ENCODE data around the gene GPR137.
A peak's percentile ranks its signal among the peaks of the same experiment; 100 is the strongest.

GPR137 gene

GRCh38 chr11:64241491-64242374 lies 43.9 kb upstream of the GPR137 start:
- no CpG with 5 or more reads among the region's 63 CpGs for WGBS, 2 donors (ENCODE audit: extremely low coverage in 2 of 2, insufficient read length in 2 of 2, insufficient replicate concordance in 1 of 2)
- peak overlapping the region; percentile 97 for H2AK5ac ChIP-seq (ENCODE audit: low read depth, low read length)

GRCh38 chr11:64243236-64243854 lies 42.3 kb upstream of the GPR137 start:
- H3K9me3 ChIP-seq (replicated peaks in 1 of 2; ENCODE audit: control insufficient read depth in 2 of 2, insufficient read depth in 1 of 2, low read depth in 1 of 2, low read length in 2 of 2): no peaks in the 10 kb centered on the region
- H3K36me3 ChIP-seq (replicated peaks in 1 of 2; ENCODE audit: control insufficient read depth in 2 of 2, insufficient read depth in 2 of 2, low read length in 2 of 2): peaks cover 11 to 19% of the 10 kb centered on the region in 2 donors
- H3K9ac ChIP-seq (ENCODE audit: low read depth, low read length, poor library complexity): no peak overlapping the region
- H3K4me2 ChIP-seq (ENCODE audit: insufficient read depth, low read length, poor library complexity, severe bottlenecking): no peak overlapping the region
- DNase-seq (ENCODE audit: low spot score): no peak
- H3K4me1 ChIP-seq (ENCODE audit: control insufficient read depth in 2 of 2, insufficient read depth in 1 of 2, low read depth in 1 of 2, low read length in 2 of 2): peaks cover 21% of the 10 kb centered on the region in 2 donors
- no peak overlapping the region for H2BK5ac ChIP-seq (ENCODE audit: low read length)
- no peak overlapping the region for H3K14ac ChIP-seq (ENCODE audit: low read length)
- H4K8ac ChIP-seq (ENCODE audit: low read depth, low read length): no peak overlapping the region
- no peak overlapping the region for H3K27ac ChIP-seq (replicated peaks; ENCODE audit: low read length)
- peak overlapping the region; percentile 52 for H3K23ac ChIP-seq (ENCODE audit: low read depth, low read length, poor library complexity)
- H4K91ac ChIP-seq (ENCODE audit: low read depth, low read length, poor library complexity): no peak overlapping the region
- H3K4me3 ChIP-seq (ENCODE audit: low read length in 2 of 2): peak overlapping the region in 1 of 2 donors; percentile 23
- H2BK15ac ChIP-seq (ENCODE audit: low read length): no peak overlapping the region
- no peak overlapping the region for H2BK120ac ChIP-seq (ENCODE audit: low read depth, low read length)
- H2AFZ ChIP-seq (ENCODE audit: low read length): no peak overlapping the region
- H3K18ac ChIP-seq (ENCODE audit: low read length): no peak overlapping the region
- H3K4ac ChIP-seq (ENCODE audit: low read length): no peak overlapping the region
- H3K79me1 ChIP-seq (ENCODE audit: low read depth, low read length): peaks cover 21% of the 10 kb centered on the region
- no peak overlapping the region for H2AK5ac ChIP-seq (ENCODE audit: low read depth, low read length)
- WGBS, 2 donors (ENCODE audit: extremely low coverage in 2 of 2, insufficient read length in 2 of 2, insufficient replicate concordance in 1 of 2): no CpG with 5 or more reads among the region's 8 CpGs
- no peak overlapping the region for H2BK12ac ChIP-seq (ENCODE audit: low read length)
- H3K27me3 ChIP-seq (ENCODE audit: control insufficient read depth in 3 of 3, insufficient read depth in 3 of 3, low read depth in 1 of 3, low read length in 3 of 3): no peaks in the 10 kb centered on the region

More at GRCh38 chr11:64241491-64242374, 43.9 kb upstream of the GPR137 start:
- Histone ChIP-seq H3K27ac (replicated peaks; ENCODE audit: low read length) (peak overlapping the region; percentile 69), H3K79me1 (ENCODE audit: low read depth, low read length) (peaks cover 21% of the 10 kb centered on the region), H3K9ac (ENCODE audit: low read depth, low read length, poor library complexity) (peak overlapping the region; percentile 88), H2BK15ac (ENCODE audit: low read length) (no peak overlapping the region), H3K9me3 (replicated peaks in 1 of 2; ENCODE audit: control insufficient read depth in 2 of 2, insufficient read depth in 1 of 2, low read depth in 1 of 2, low read length in 2 of 2) (no peaks in the 10 kb centered on the region), H3K4me1 (ENCODE audit: control insufficient read depth in 2 of 2, insufficient read depth in 1 of 2, low read depth in 1 of 2, low read length in 2 of 2) (peaks cover 16 to 20% of the 10 kb centered on the region in 2 donors), H2AFZ (ENCODE audit: low read length) (peak overlapping the region; percentile 96), H4K91ac (ENCODE audit: low read depth, low read length, poor library complexity) (no peak overlapping the region), H3K18ac (ENCODE audit: low read length) (peak overlapping the region; percentile 98), H4K8ac (ENCODE audit: low read depth, low read length) (no peak overlapping the region), H3K4me2 (ENCODE audit: insufficient read depth, low read length, poor library complexity, severe bottlenecking) (peak overlapping the region; percentile 93), H3K14ac (ENCODE audit: low read length) (peak overlapping the region; percentile 39), H2BK5ac (ENCODE audit: low read length) (no peak overlapping the region), H3K27me3 (ENCODE audit: control insufficient read depth in 3 of 3, insufficient read depth in 3 of 3, low read depth in 1 of 3, low read length in 3 of 3) (no peaks in the 10 kb centered on the region), H2BK12ac (ENCODE audit: low read length) (peak overlapping the region; percentile 41), H3K4ac (ENCODE audit: low read length) (no peak overlapping the region), H3K36me3 (replicated peaks in 1 of 2; ENCODE audit: control insufficient read depth in 2 of 2, insufficient read depth in 2 of 2, low read length in 2 of 2) (peaks cover 16 to 19% of the 10 kb centered on the region in 2 donors), H3K4me3 (ENCODE audit: low read length in 2 of 2) (peak overlapping the region; percentile 70 to 94), H2BK120ac (ENCODE audit: low read depth, low read length) (peak overlapping the region; percentile 21), H3K23ac (ENCODE audit: low read depth, low read length, poor library complexity) (peak overlapping the region; percentile 100)
- DNase-seq (ENCODE audit: low spot score): no peak

- Histone ChIP-seq H2AFZ (ENCODE audit: low read length) (no peak overlapping the region), H3K4me3 (ENCODE audit: low read length in 2 of 2) (no peak overlapping the region), H3K36me3 (replicated peaks in 1 of 2; ENCODE audit: control insufficient read depth in 2 of 2, insufficient read depth in 2 of 2, low read length in 2 of 2) (peaks cover 11 to 19% of the 10 kb centered on the region in 2 donors), H3K4ac (ENCODE audit: low read length) (no peak overlapping the region), H4K8ac (ENCODE audit: low read depth, low read length) (no peak overlapping the region), H3K18ac (ENCODE audit: low read length) (no peak overlapping the region), H3K23ac (ENCODE audit: low read depth, low read length, poor library complexity) (no peak overlapping the region), H4K91ac (ENCODE audit: low read depth, low read length, poor library complexity) (no peak overlapping the region), H2BK120ac (ENCODE audit: low read depth, low read length) (no peak overlapping the region), H2BK5ac (ENCODE audit: low read length) (no peak overlapping the region), H2AK5ac (ENCODE audit: low read depth, low read length) (no peak overlapping the region), H3K27me3 (ENCODE audit: control insufficient read depth in 3 of 3, insufficient read depth in 3 of 3, low read depth in 1 of 3, low read length in 3 of 3) (no peaks in the 10 kb centered on the region), H3K9ac (ENCODE audit: low read depth, low read length, poor library complexity) (no peak overlapping the region), H3K14ac (ENCODE audit: low read length) (no peak overlapping the region), H3K4me2 (ENCODE audit: insufficient read depth, low read length, poor library complexity, severe bottlenecking) (no peak overlapping the region), H3K9me3 (replicated peaks in 1 of 2; ENCODE audit: control insufficient read depth in 2 of 2, insufficient read depth in 1 of 2, low read depth in 1 of 2, low read length in 2 of 2) (no peaks in the 10 kb centered on the region), H3K79me1 (ENCODE audit: low read depth, low read length) (peaks cover 21% of the 10 kb centered on the region), H3K27ac (replicated peaks; ENCODE audit: low read length) (no peak overlapping the region), H3K4me1 (ENCODE audit: control insufficient read depth in 2 of 2, insufficient read depth in 1 of 2, low read depth in 1 of 2, low read length in 2 of 2) (peaks cover 24 to 28% of the 10 kb centered on the region in 2 donors), H2BK15ac (ENCODE audit: low read length) (no peak overlapping the region), H2BK12ac (ENCODE audit: low read length) (no peak overlapping the region)
- DNase-seq (ENCODE audit: low spot score): no peak
- WGBS, 2 donors (ENCODE audit: extremely low coverage in 2 of 2, insufficient read length in 2 of 2, insufficient replicate concordance in 1 of 2): no CpG with 5 or more reads among the region's 5 CpGs
Measured at GRCh38 chr11:64244107-64244506, 41.5 kb upstream of the GPR137 start.

GRCh38 chr11:64244966-64245365 lies 40.7 kb upstream of the GPR137 start:
- Histone ChIP-seq H3K79me1 (ENCODE audit: low read depth, low read length) (peaks cover 21% of the 10 kb centered on the region), H3K9ac (ENCODE audit: low read depth, low read length, poor library complexity) (peak overlapping the region; percentile 0), H3K36me3 (replicated peaks in 1 of 2; ENCODE audit: control insufficient read depth in 2 of 2, insufficient read depth in 2 of 2, low read length in 2 of 2) (peaks cover 11 to 19% of the 10 kb centered on the region in 2 donors), H2AK5ac (ENCODE audit: low read depth, low read length) (peak overlapping the region; percentile 6), H3K27me3 (ENCODE audit: control insufficient read depth in 3 of 3, insufficient read depth in 3 of 3, low read depth in 1 of 3, low read length in 3 of 3) (no peaks in the 10 kb centered on the region), H3K14ac (ENCODE audit: low read length) (no peak overlapping the region), H3K4ac (ENCODE audit: low read length) (no peak overlapping the region), H4K91ac (ENCODE audit: low read depth, low read length, poor library complexity) (no peak overlapping the region), H2BK12ac (ENCODE audit: low read length) (no peak overlapping the region), H3K4me2 (ENCODE audit: insufficient read depth, low read length, poor library complexity, severe bottlenecking) (no peak overlapping the region), H2AFZ (ENCODE audit: low read length) (no peak overlapping the region), H3K9me3 (replicated peaks in 1 of 2; ENCODE audit: control insufficient read depth in 2 of 2, insufficient read depth in 1 of 2, low read depth in 1 of 2, low read length in 2 of 2) (no peaks in the 10 kb centered on the region), H3K4me1 (ENCODE audit: control insufficient read depth in 2 of 2, insufficient read depth in 1 of 2, low read depth in 1 of 2, low read length in 2 of 2) (peaks cover 24 to 37% of the 10 kb centered on the region in 2 donors), H2BK15ac (ENCODE audit: low read length) (no peak overlapping the region), H2BK120ac (ENCODE audit: low read depth, low read length) (no peak overlapping the region), H3K4me3 (ENCODE audit: low read length in 2 of 2) (peak overlapping the region in 1 of 2 donors; percentile 70), H3K18ac (ENCODE audit: low read length) (no peak overlapping the region), H2BK5ac (ENCODE audit: low read length) (peak overlapping the region; percentile 10), H3K27ac (replicated peaks; ENCODE audit: low read length) (no peak overlapping the region), H4K8ac (ENCODE audit: low read depth, low read length) (no peak overlapping the region), H3K23ac (ENCODE audit: low read depth, low read length, poor library complexity) (peak overlapping the region; percentile 2)
- no CpG with 5 or more reads among the region's 6 CpGs for WGBS, 2 donors (ENCODE audit: extremely low coverage in 2 of 2, insufficient read length in 2 of 2, insufficient replicate concordance in 1 of 2)
- DNase-seq (ENCODE audit: low spot score): no peak

Data from neuronal stem cell (in vitro differentiated cells).